ENCODE data around the gene DTX2. TPM values are rescaled to one million over a fixed set of nuclear protein-coding genes. Genes with fewer than 3 reads are reported as not detected.
"Not testable (repeated sequence)": the region's sequence is repeated elsewhere in the genome, so short reads cannot be mapped to it uniquely, and the experiment has no call there.

The DTX2 gene
- total and polyA plus RNA-seq, 4 donors = 18.5 to 55.3 (median 41.9) TPM

GRCh38 chr7:76473097-76473496 is 11.6 kb downstream of the DTX2 start:
- 96% methylated on average over 2 of the region's 6 CpGs for WGBS, 2 donors
- H3K9me3 ChIP-seq (ENCODE audit: control insufficient read depth in 4 of 4, insufficient read depth in 3 of 4, low read length in 3 of 4); H3K4me1 ChIP-seq (ENCODE audit: control insufficient read depth in 5 of 5, insufficient read depth in 5 of 5, low read length in 5 of 5); H3K36me3 ChIP-seq (ENCODE audit: control insufficient read depth in 4 of 4, insufficient read depth in 4 of 4, low read length in 4 of 4); H3K27ac ChIP-seq (ENCODE audit: low read depth in 1 of 2, low read length in 1 of 2); H3K27me3 ChIP-seq (ENCODE audit: control insufficient read depth in 3 of 3, insufficient read depth in 3 of 3, low read length in 2 of 3); DNase-seq; H3K4me3 ChIP-seq; ATAC-seq (ENCODE audit: insufficient read depth, low FRiP score); H3K9ac ChIP-seq (ENCODE audit: insufficient read depth in 1 of 2, low read length in 2 of 2): not testable (repeated sequence)

- not testable (repeated sequence) for H3K4me3 ChIP-seq; H3K9me3 ChIP-seq (ENCODE audit: control insufficient read depth in 4 of 4, insufficient read depth in 3 of 4, low read length in 3 of 4); DNase-seq; H3K4me1 ChIP-seq (ENCODE audit: control insufficient read depth in 5 of 5, insufficient read depth in 5 of 5, low read length in 5 of 5); ATAC-seq (ENCODE audit: insufficient read depth, low FRiP score); H3K36me3 ChIP-seq (ENCODE audit: control insufficient read depth in 4 of 4, insufficient read depth in 4 of 4, low read length in 4 of 4); H3K27ac ChIP-seq (ENCODE audit: low read depth in 1 of 2, low read length in 1 of 2); H3K27me3 ChIP-seq (ENCODE audit: control insufficient read depth in 3 of 3, insufficient read depth in 3 of 3, low read length in 2 of 3); H3K9ac ChIP-seq (ENCODE audit: insufficient read depth in 1 of 2, low read length in 2 of 2)
- 87 to 95% methylated on average over 2 to 4 of the region's 11 CpGs for WGBS, 2 donors
These were observed 14.8 kb downstream of the DTX2 start for GRCh38 chr7:76476280-76476679.

- WGBS, 2 donors = 94 to 96% methylated on average over 19 to 21 of the region's 24 CpGs
- not testable (repeated sequence) for H3K27ac ChIP-seq (ENCODE audit: low read depth in 1 of 2, low read length in 1 of 2); H3K9ac ChIP-seq (ENCODE audit: insufficient read depth in 1 of 2, low read length in 2 of 2); H3K4me1 ChIP-seq (ENCODE audit: control insufficient read depth in 5 of 5, insufficient read depth in 5 of 5, low read length in 5 of 5); H3K36me3 ChIP-seq (ENCODE audit: control insufficient read depth in 4 of 4, insufficient read depth in 4 of 4, low read length in 4 of 4); H3K27me3 ChIP-seq (ENCODE audit: control insufficient read depth in 3 of 3, insufficient read depth in 3 of 3, low read length in 2 of 3); H3K9me3 ChIP-seq (ENCODE audit: control insufficient read depth in 4 of 4, insufficient read depth in 3 of 4, low read length in 3 of 4); H3K4me3 ChIP-seq; DNase-seq; ATAC-seq (ENCODE audit: insufficient read depth, low FRiP score)
These were observed 15.4 kb downstream of the DTX2 start for GRCh38 chr7:76476742-76477474.

- H3K36me3 ChIP-seq (ENCODE audit: control insufficient read depth in 4 of 4, insufficient read depth in 4 of 4, low read length in 4 of 4) = peaks cover 0 to 12% (median 2%) of the 10 kb centered on the region in 4 donors
- not testable (repeated sequence) for H3K4me1 ChIP-seq (ENCODE audit: control insufficient read depth in 5 of 5, insufficient read depth in 5 of 5, low read length in 5 of 5); H3K9me3 ChIP-seq (ENCODE audit: control insufficient read depth in 4 of 4, insufficient read depth in 3 of 4, low read length in 3 of 4); H3K27me3 ChIP-seq (ENCODE audit: control insufficient read depth in 3 of 3, insufficient read depth in 3 of 3, low read length in 2 of 3); H3K4me3 ChIP-seq; H3K27ac ChIP-seq (ENCODE audit: low read depth in 1 of 2, low read length in 1 of 2); H3K9ac ChIP-seq (ENCODE audit: insufficient read depth in 1 of 2, low read length in 2 of 2); DNase-seq; ATAC-seq (ENCODE audit: insufficient read depth, low FRiP score)
- 82 to 91% methylated on average over 10 to 11 of the region's 11 CpGs for WGBS, 2 donors
These were observed 18.1 kb downstream of the DTX2 start for GRCh38 chr7:76479628-76480027.

- not testable (repeated sequence) for DNase-seq; H3K9ac ChIP-seq (ENCODE audit: insufficient read depth in 1 of 2, low read length in 2 of 2); H3K4me1 ChIP-seq (ENCODE audit: control insufficient read depth in 5 of 5, insufficient read depth in 5 of 5, low read length in 5 of 5); H3K4me3 ChIP-seq; H3K9me3 ChIP-seq (ENCODE audit: control insufficient read depth in 4 of 4, insufficient read depth in 3 of 4, low read length in 3 of 4); ATAC-seq (ENCODE audit: insufficient read depth, low FRiP score); H3K27me3 ChIP-seq (ENCODE audit: control insufficient read depth in 3 of 3, insufficient read depth in 3 of 3, low read length in 2 of 3); H3K27ac ChIP-seq (ENCODE audit: low read depth in 1 of 2, low read length in 1 of 2)
- WGBS, 2 donors = 87 to 91% methylated on average over 22 to 28 of the region's 29 CpGs
- H3K36me3 ChIP-seq (ENCODE audit: control insufficient read depth in 4 of 4, insufficient read depth in 4 of 4, low read length in 4 of 4) = peaks cover 0 to 12% (median 2%) of the 10 kb centered on the region in 4 donors
These were observed 19.1 kb downstream of the DTX2 start for GRCh38 chr7:76480403-76481253.

GRCh38 chr7:76482660-76483059 is 21.2 kb downstream of the DTX2 start:
- not testable (repeated sequence) for H3K27ac ChIP-seq (ENCODE audit: low read depth in 1 of 2, low read length in 1 of 2); H3K9me3 ChIP-seq (ENCODE audit: control insufficient read depth in 4 of 4, insufficient read depth in 3 of 4, low read length in 3 of 4); ATAC-seq (ENCODE audit: insufficient read depth, low FRiP score); H3K4me1 ChIP-seq (ENCODE audit: control insufficient read depth in 5 of 5, insufficient read depth in 5 of 5, low read length in 5 of 5); DNase-seq; H3K9ac ChIP-seq (ENCODE audit: insufficient read depth in 1 of 2, low read length in 2 of 2); H3K27me3 ChIP-seq (ENCODE audit: control insufficient read depth in 3 of 3, insufficient read depth in 3 of 3, low read length in 2 of 3); H3K4me3 ChIP-seq
- WGBS, 2 donors = 97% methylated on average over 24 of the region's 24 CpGs
- peaks cover 0 to 12% (median 2%) of the 10 kb centered on the region in 4 donors for H3K36me3 ChIP-seq (ENCODE audit: control insufficient read depth in 4 of 4, insufficient read depth in 4 of 4, low read length in 4 of 4)

GRCh38 chr7:76483081-76483480 is 21.6 kb downstream of the DTX2 start:
- not testable (repeated sequence) for ATAC-seq (ENCODE audit: insufficient read depth, low FRiP score); H3K9ac ChIP-seq (ENCODE audit: insufficient read depth in 1 of 2, low read length in 2 of 2); H3K27ac ChIP-seq (ENCODE audit: low read depth in 1 of 2, low read length in 1 of 2); H3K27me3 ChIP-seq (ENCODE audit: control insufficient read depth in 3 of 3, insufficient read depth in 3 of 3, low read length in 2 of 3); H3K4me3 ChIP-seq; H3K4me1 ChIP-seq (ENCODE audit: control insufficient read depth in 5 of 5, insufficient read depth in 5 of 5, low read length in 5 of 5); H3K9me3 ChIP-seq (ENCODE audit: control insufficient read depth in 4 of 4, insufficient read depth in 3 of 4, low read length in 3 of 4); DNase-seq
- peaks cover 0 to 12% (median 2%) of the 10 kb centered on the region in 4 donors for H3K36me3 ChIP-seq (ENCODE audit: control insufficient read depth in 4 of 4, insufficient read depth in 4 of 4, low read length in 4 of 4)
- WGBS, 2 donors = 97 to 100% methylated on average over 11 to 17 of the region's 17 CpGs

- WGBS, 2 donors = 86 to 94% methylated on average over 4 to 8 of the region's 12 CpGs
- H3K36me3 ChIP-seq (ENCODE audit: control insufficient read depth in 4 of 4, insufficient read depth in 4 of 4, low read length in 4 of 4) = peaks cover 0 to 12% (median 2%) of the 10 kb centered on the region in 4 donors
- DNase-seq; H3K27me3 ChIP-seq (ENCODE audit: control insufficient read depth in 3 of 3, insufficient read depth in 3 of 3, low read length in 2 of 3); H3K27ac ChIP-seq (ENCODE audit: low read depth in 1 of 2, low read length in 1 of 2); H3K4me3 ChIP-seq; H3K4me1 ChIP-seq (ENCODE audit: control insufficient read depth in 5 of 5, insufficient read depth in 5 of 5, low read length in 5 of 5); H3K9me3 ChIP-seq (ENCODE audit: control insufficient read depth in 4 of 4, insufficient read depth in 3 of 4, low read length in 3 of 4); ATAC-seq (ENCODE audit: insufficient read depth, low FRiP score); H3K9ac ChIP-seq (ENCODE audit: insufficient read depth in 1 of 2, low read length in 2 of 2): not testable (repeated sequence)
These were observed 22.9 kb downstream of the DTX2 start for GRCh38 chr7:76484456-76484855.
